GM12878 (cell line): ENCODE measurements around the gene IFT122. TPM values are rescaled to one million over a fixed set of nuclear protein-coding genes. Genes with fewer than 3 reads are reported as not detected.

Experiments used
- ATAC-seq: fragments of 200-7000 bp; cut with Tn5 transposase; 3 replicates; pipeline ENCODE4 v1.9.1; 2020; ENCODE audit warnings: mild to moderate bottlenecking, moderate library complexity
- BruUV-seq: library from RNA; stranded (reverse); fragments of 400-500 nt; replicated peaks from 2 replicates; lab custom pipeline; 2021; lab: Mats Ljungman, UMichigan
- CTCF ChIA-PET: fragments of 300-600 bp; sonication (Branson Sonifier 250); formaldehyde crosslinking; extraction: SDS; loops from one replicate; lab custom pipeline; 2021; ENCODE audit warnings: inconsistent platforms; lab: Yijun Ruan, JAX
- POLR2A ChIA-PET: fragments of 350-600 bp; formaldehyde crosslinking; extraction: SDS; loops from one replicate; lab custom pipeline; 2021; ENCODE audit warnings: inconsistent platforms; lab: Charles Lee
- RAD21 ChIA-PET: fragments of 300-600 bp; sonication (Branson Sonifier 250); formaldehyde crosslinking; loops from one replicate; lab custom pipeline; 2023; ENCODE audit warnings: antibody characterized with exemption; ENCODE audit not compliant: unreplicated experiment; lab: Charles Lee
- SMC1A ChIA-PET: fragments of 300-600 bp; sonication (Branson Sonifier 250); formaldehyde crosslinking; loops from one replicate; lab custom pipeline; 2023; ENCODE audit not compliant: unreplicated experiment, uncharacterized antibody; lab: Charles Lee
- DNase-seq: peaks from one replicate; pipeline ENCODE4 v3.0.0-alpha.2; 2011; ENCODE audit warnings: low read depth, low spot score
- FAIRE-seq: peaks from 3 replicates; lab custom pipeline; 2011; peaks lifted over from hg19 to GRCh38; lab: Jason Lieb, UNC
- H2AFZ ChIP-seq: 2 replicates; pipeline ENCODE4 v1.6.0; 2011; ENCODE audit warnings: low read depth, low read length, control low read depth; ENCODE audit not compliant: control insufficient read depth
- H3K27ac ChIP-seq: 2 replicates; pipeline ENCODE4 v1.5.1; 2011; ENCODE audit warnings: control low read depth; ENCODE audit not compliant: control insufficient read depth, insufficient read depth
- H3K27me3 ChIP-seq, 2 experiments: replicated peaks in 1 of 2; 2 replicates each; pipeline versions ENCODE4 v1.6.0 to v1.6.1; 2011; ENCODE audit warnings: low read length in 1 of 2; ENCODE audit not compliant: control insufficient read depth in 2 of 2, insufficient read depth in 2 of 2
- H3K36me3 ChIP-seq, 2 experiments: 2 replicates each; pipeline ENCODE4 v1.5.1; 2011; ENCODE audit warnings: low read length in 1 of 2; ENCODE audit not compliant: control insufficient read depth in 2 of 2, insufficient read depth in 2 of 2
- H3K4me1 ChIP-seq: 2 replicates; pipeline ENCODE4 v1.6.1; 2011; ENCODE audit warnings: mild to moderate bottlenecking, low read length, moderate library complexity, mixed read lengths; ENCODE audit not compliant: control insufficient read depth, insufficient read depth
- H3K4me2 ChIP-seq: 2 replicates; pipeline ENCODE4 v1.6.0; 2011; ENCODE audit warnings: control low read depth; ENCODE audit not compliant: control insufficient read depth, insufficient read depth
- H3K4me3 ChIP-seq: fragments of 200-600 bp; sonication (generic); 2 replicates; pipeline ENCODE4 v1.5.1; 2016
- H3K79me2 ChIP-seq: 2 replicates; pipeline ENCODE4 v1.6.0; 2011; ENCODE audit warnings: low read length; ENCODE audit not compliant: control insufficient read depth, insufficient read depth
- H3K9ac ChIP-seq: 2 replicates; pipeline ENCODE4 v1.8.0; 2011; ENCODE audit warnings: low read length, control low read depth, mixed read lengths; ENCODE audit not compliant: control insufficient read depth, insufficient read depth
- H3K9me3 ChIP-seq: replicated peaks from 3 replicates; pipeline ENCODE4 v1.5.1; 2011; ENCODE audit warnings: mild to moderate bottlenecking, low read length; ENCODE audit not compliant: control insufficient read depth, insufficient read depth
- H4K20me1 ChIP-seq: 2 replicates; pipeline ENCODE4 v1.6.0; 2011; ENCODE audit not compliant: control insufficient read depth, insufficient read depth
- HDAC6 ChIP-seq: fragments of 200-600 bp; sonication (generic); IDR thresholded peaks from one replicate; pipeline ENCODE4 v1.8.0; 2017; ENCODE audit warnings: antibody characterized with exemption; ENCODE audit not compliant: unreplicated experiment
- IKZF1 ChIP-seq: fragments of 450-650 bp; conservative IDR thresholded peaks from 2 replicates; pipeline ENCODE4 v1.6.1; 2017; ENCODE audit warnings: antibody characterized with exemption, mild to moderate bottlenecking
- JUND ChIP-seq: IDR thresholded peaks from 2 replicates; pipeline ENCODE4 v1.6.1; 2012; ENCODE audit warnings: low read depth, mild to moderate bottlenecking, low read length, improper control_type of control experiment, moderate library complexity
- KAT2A ChIP-seq: conservative IDR thresholded peaks from 2 replicates; pipeline ENCODE4 v1.6.1; 2011; ENCODE audit warnings: low read depth, low read length; ENCODE audit not compliant: control insufficient read depth
- MYB ChIP-seq: fragments of 150-350 bp; IDR thresholded peaks from 2 replicates; pipeline ENCODE4 v1.6.1; 2014; ENCODE audit warnings: mild to moderate bottlenecking, low read depth, low read length, borderline replicate concordance
- RBBP5 ChIP-seq: fragments of 200-600 bp; sonication (generic); conservative IDR thresholded peaks from 2 replicates; pipeline ENCODE4 v1.6.1; 2016
- TBL1XR1 ChIP-seq: IDR thresholded peaks from 2 replicates; pipeline ENCODE4 v1.6.1; 2012; ENCODE audit warnings: low read depth, low read length, improper control_type of control experiment
- ZNF384 ChIP-seq: IDR thresholded peaks from 2 replicates; pipeline ENCODE4 v1.6.1; 2012; ENCODE audit warnings: low read depth, mild to moderate bottlenecking, low read length, improper control_type of control experiment, borderline replicate concordance
- WGBS: methylation state at CpG from one replicate; pipeline ENCODE4 v1.1.6; 2016; ENCODE audit warnings: low lambda C conversion rate; ENCODE audit not compliant: insufficient replicate concordance, insufficient coverage; ENCODE audit errors: missing lambda C conversion rate; 5-methylcytosine and 5-hydroxymethylcytosine counted together
- in situ Hi-C: fragments of 300-500 bp; cut with MboI; formaldehyde crosslinking; loops from 9 replicates; pipeline ENCODE4 v1.14.3; 2018; ENCODE audit warnings: mixed read lengths
- intact Hi-C: fragments of 100-400 bp; cut with micrococcal nuclease; formaldehyde crosslinking; loops from one replicate; pipeline ENCODE4 v1.14.2; 2022; ENCODE audit not compliant: unreplicated experiment
- polyA plus RNA-seq, 11 experiments: library from polyadenylated mRNA; depleted of rRNA in 4 of 11; unstranded in 6 of 11; stranded (reverse) in 5 of 11; fragments of >200 nt; fragmentation: Nextera tagmentation in 4 of 11; fragmentation: Illumina TruSeq in 1 of 11; extraction: Ambion mirVana in 4 of 11; extraction: Trizol in 1 of 11; gene quantifications; 1 replicate in 1 of 11; 2 replicates in 10 of 11; pipeline versions ENCODE4 v1.2.1 to v1.2.3, GENCODE V29; 2011 to 2016; ENCODE audit warnings: inconsistent platforms in 2 of 11, missing spikeins in 2 of 11, low read depth in 1 of 11
- total RNA-seq, 4 experiments: library from RNA; depleted of rRNA in 3 of 4; stranded (reverse); fragments of >200 nt in 3 of 4; fragmentation: Illumina TruSeq in 1 of 4; extraction: Trizol in 1 of 4; gene quantifications; 2 replicates each; pipeline versions ENCODE4 v1.2.1 to v1.2.3, GENCODE V29; 2013 to 2021
- TF ChIP-seq, protein P1 (sequence below): IDR thresholded peaks from 2 replicates; pipeline ENCODE4 v1.6.1; 2012; ENCODE audit warnings: low read depth, low read length, improper control_type of control experiment
- TF ChIP-seq, protein P2 (sequence below): fragments of 450-650 bp; formaldehyde crosslinking; IDR thresholded peaks from 2 replicates; pipeline ENCODE4 v1.5.0; 2022; ENCODE audit warnings: mild to moderate bottlenecking, missing genetic modification characterization
- TF ChIP-seq, protein P3 (sequence below): IDR thresholded peaks from 2 replicates; pipeline ENCODE4 v1.6.1; 2011; ENCODE audit warnings: low read depth, mild to moderate bottlenecking, low read length, moderate library complexity, borderline replicate concordance; ENCODE audit errors: extremely low read depth

IFT122 gene
- total and polyA plus RNA-seq, 10 of the 15 experiments (the other 5 are each of a cell fraction or from before 2014, with no cell fraction given), result 1.8 to 19.2 (median 8.4) TPM

DNA sequence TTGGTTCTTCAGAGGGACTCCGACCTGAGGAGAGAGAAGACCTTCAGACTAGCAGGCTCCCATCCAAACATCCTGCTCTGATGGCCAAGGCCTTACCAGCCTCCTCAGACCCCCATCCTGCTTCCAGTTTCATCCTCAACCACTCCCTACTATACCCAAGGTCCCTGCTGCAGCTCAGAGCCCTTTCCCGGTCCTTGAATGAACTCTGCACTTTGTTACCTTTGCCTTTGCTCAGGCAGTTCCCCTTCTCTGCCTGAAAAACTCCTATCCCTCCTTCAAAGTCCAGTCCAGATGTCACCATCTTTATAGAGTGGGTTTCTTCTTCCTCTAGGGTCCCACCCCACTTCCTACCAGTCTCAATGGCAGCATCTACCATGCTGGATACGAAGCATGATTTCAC lies 24.6 kb upstream of the IFT122 start:
- Histone ChIP-seq H3K4me3 (no peak overlapping the region), H3K9ac (no peak overlapping the region), H3K36me3 (no peaks in the 10 kb centered on the region), H3K27me3 (no peaks in the 10 kb centered on the region), H2AFZ (no peak overlapping the region), H3K4me2 (no peak overlapping the region), H3K79me2 (no peaks in the 10 kb centered on the region), H3K9me3 (no peaks in the 10 kb centered on the region), H4K20me1 (no peaks in the 10 kb centered on the region), H3K27ac (no peak overlapping the region), H3K4me1 (peaks cover 6% of the 10 kb centered on the region)
- FAIRE-seq, result no peak
- ChIA-PET RAD21 (interaction anchor here (2.4 to 3.5 kb wide), 4 partner anchors 12 to 32 kb away, joined by 14 to 32 read pairs (median 26); partner anchors contain the start of genes EFCAB12, IFT122 and MBD4), POLR2A (interaction anchor here (0.5 to 3.4 kb wide), 5 partner anchors 12 to 211 kb away, joined by 3 to 24 read pairs (median 7); partner anchors contain the start of genes EFCAB12, IFT122 and MBD4), CTCF (interaction anchor here (3.2 to 7.5 kb wide), 5 partner anchors 8 to 32 kb away, joined by 10 to 84 read pairs (median 24); no protein-coding TSS in a partner anchor), SMC1A (interaction anchor here (0.7 to 19.4 kb wide), 5 partner anchors 8 to 22 kb away, joined by 3 to 275 read pairs (median 19); partner anchors contain the start of genes IFT122 and MBD4)
- WGBS, result 84% methylated on average over 3 of the region's 3 CpGs
- no TSS peak for BruUV-seq
- TF ChIP-seq, protein P1, sequence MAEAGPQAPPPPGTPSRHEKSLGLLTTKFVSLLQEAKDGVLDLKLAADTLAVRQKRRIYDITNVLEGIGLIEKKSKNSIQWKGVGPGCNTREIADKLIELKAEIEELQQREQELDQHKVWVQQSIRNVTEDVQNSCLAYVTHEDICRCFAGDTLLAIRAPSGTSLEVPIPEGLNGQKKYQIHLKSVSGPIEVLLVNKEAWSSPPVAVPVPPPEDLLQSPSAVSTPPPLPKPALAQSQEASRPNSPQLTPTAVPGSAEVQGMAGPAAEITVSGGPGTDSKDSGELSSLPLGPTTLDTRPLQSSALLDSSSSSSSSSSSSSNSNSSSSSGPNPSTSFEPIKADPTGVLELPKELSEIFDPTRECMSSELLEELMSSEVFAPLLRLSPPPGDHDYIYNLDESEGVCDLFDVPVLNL, result no peak
- no peak for TF ChIP-seq KAT2A
- TF ChIP-seq HDAC6, result no peak
- TF ChIP-seq ZNF384, result no peak
- TF ChIP-seq, protein P2, sequence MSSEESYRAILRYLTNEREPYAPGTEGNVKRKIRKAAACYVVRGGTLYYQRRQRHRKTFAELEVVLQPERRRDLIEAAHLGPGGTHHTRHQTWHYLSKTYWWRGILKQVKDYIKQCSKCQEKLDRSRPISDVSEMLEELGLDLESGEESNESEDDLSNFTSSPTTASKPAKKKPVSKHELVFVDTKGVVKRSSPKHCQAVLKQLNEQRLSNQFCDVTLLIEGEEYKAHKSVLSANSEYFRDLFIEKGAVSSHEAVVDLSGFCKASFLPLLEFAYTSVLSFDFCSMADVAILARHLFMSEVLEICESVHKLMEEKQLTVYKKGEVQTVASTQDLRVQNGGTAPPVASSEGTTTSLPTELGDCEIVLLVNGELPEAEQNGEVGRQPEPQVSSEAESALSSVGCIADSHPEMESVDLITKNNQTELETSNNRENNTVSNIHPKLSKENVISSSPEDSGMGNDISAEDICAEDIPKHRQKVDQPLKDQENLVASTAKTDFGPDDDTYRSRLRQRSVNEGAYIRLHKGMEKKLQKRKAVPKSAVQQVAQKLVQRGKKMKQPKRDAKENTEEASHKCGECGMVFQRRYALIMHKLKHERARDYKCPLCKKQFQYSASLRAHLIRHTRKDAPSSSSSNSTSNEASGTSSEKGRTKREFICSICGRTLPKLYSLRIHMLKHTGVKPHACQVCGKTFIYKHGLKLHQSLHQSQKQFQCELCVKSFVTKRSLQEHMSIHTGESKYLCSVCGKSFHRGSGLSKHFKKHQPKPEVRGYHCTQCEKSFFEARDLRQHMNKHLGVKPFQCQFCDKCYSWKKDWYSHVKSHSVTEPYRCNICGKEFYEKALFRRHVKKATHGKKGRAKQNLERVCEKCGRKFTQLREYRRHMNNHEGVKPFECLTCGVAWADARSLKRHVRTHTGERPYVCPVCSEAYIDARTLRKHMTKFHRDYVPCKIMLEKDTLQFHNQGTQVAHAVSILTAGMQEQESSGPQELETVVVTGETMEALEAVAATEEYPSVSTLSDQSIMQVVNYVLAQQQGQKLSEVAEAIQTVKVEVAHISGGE (CRISPR knock-in tag), result no peak
- no peak for TF ChIP-seq RBBP5
- no peak for TF ChIP-seq TBL1XR1
- no peak for TF ChIP-seq MYB
- TF ChIP-seq, protein P3, sequence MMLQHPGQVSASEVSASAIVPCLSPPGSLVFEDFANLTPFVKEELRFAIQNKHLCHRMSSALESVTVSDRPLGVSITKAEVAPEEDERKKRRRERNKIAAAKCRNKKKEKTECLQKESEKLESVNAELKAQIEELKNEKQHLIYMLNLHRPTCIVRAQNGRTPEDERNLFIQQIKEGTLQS, result no peak
- no peak for TF ChIP-seq JUND
- TF ChIP-seq IKZF1, result no peak
- no peak for ATAC-seq
- no peak for DNase-seq
- intact Hi-C loops, result no loop called here
- in situ Hi-C loops, result no loop called here
